Astrocyte of the cerebellum (primary cell): ENCODE results near the gene EXOC6B.

Experiments used
- DNase-seq: peaks from one replicate; pipeline ENCODE4 v3.0.0-alpha.2; 2011; ENCODE audit warnings: low read depth
- H3K4me3 ChIP-seq: 2 replicates; pipeline ENCODE4 v1.5.1; 2011; ENCODE audit warnings: mild to moderate bottlenecking, low read depth, low read length, moderate library complexity
- CTCF ChIP-seq: IDR thresholded peaks from 2 replicates; pipeline ENCODE4 v1.5.1; 2012; ENCODE audit warnings: low read length, low read depth, moderate library complexity, mild to moderate bottlenecking; ENCODE audit errors: missing control alignments
- in situ Hi-C: cut with HindIII; loops from 2 replicates; pipeline ENCODE4 v1.10.0; 2017; ENCODE audit warnings: low sequenced_read_pairs

Gene EXOC6B

DNA sequence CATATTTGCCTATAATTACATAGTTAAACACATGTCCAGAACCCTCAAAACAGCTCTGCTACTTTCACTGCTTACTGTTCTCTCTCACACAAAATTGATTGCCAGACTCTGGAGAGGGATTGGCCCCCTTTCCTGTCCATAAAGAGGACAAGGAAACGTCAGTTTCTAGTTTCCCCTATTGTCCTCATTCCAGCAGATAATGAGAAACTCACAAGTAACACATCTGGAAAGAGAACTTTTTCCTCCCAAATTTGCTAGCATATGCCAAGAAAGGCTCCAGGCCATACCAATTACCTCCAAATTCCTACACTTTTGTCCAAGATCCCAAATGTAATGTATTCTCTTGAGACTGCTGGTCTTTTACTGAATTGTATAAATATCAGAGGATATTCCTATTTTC is 200.5 kb downstream of the EXOC6B start:
- TF ChIP-seq CTCF: no peak
- no peak for DNase-seq
- in situ Hi-C loops: no loop called here
- H3K4me3 ChIP-seq: no peak overlapping the region

- peak; percentile 24 for DNase-seq
- TF ChIP-seq CTCF: no peak
- in situ Hi-C loops: no loop called here
- H3K4me3 ChIP-seq: no peak overlapping the region
These were observed 202.4 kb downstream of the EXOC6B start for GRCh38 chr2:72623481-72623880.

GRCh38 chr2:72619626-72620025 is 206.2 kb downstream of the EXOC6B start:
- TF ChIP-seq CTCF: no peak
- DNase-seq: no peak
- in situ Hi-C loops: no loop called here

GRCh38 chr2:72613931-72614330 is 211.9 kb downstream of the EXOC6B start:
- in situ Hi-C loops: no loop called here
- TF ChIP-seq CTCF: no peak
- no peak overlapping the region for H3K4me3 ChIP-seq
- DNase-seq: no peak

More at GRCh38 chr2:72619626-72620025, 206.2 kb downstream of the EXOC6B start:
- no peak overlapping the region for H3K4me3 ChIP-seq

GRCh38 chr2:72612614-72613160 is 213.1 kb downstream of the EXOC6B start:
- H3K4me3 ChIP-seq: no peak overlapping the region
- in situ Hi-C loops: no loop called here
- no peak for TF ChIP-seq CTCF
- DNase-seq: no peak

DNA sequence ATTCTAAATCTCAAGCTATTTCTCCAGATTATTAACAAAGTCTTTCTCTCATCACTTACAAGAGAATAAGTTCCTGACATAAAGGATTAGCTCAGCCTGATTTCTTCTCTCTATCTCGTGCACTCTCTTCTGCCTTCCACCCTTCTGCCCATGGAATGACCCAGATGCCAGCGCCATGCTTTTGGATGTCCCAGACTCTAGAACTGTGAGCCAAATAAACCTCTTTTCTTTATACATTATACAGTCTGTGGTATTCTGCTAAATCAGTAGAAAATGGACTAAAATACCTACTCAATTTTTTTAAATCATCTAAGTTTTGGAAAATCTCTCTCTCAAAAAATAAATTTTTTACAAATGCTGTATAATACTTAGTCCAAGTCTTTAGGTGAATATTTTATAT is 218.6 kb downstream of the EXOC6B start:
- no peak overlapping the region for H3K4me3 ChIP-seq
- TF ChIP-seq CTCF: no peak
- in situ Hi-C loops: no loop called here
- no peak for DNase-seq
